Activated CD4-positive, alpha-beta memory T cell treated with anti-CD3 and anti-CD28 coated beads, Interleukin-2, amount 10 ng/mL, durations not matched to agents 7 days and 5 days (primary cell): ENCODE results near the gene CCRL2. TPM values are rescaled to one million over a fixed set of nuclear protein-coding genes. Genes with fewer than 3 reads are reported as not detected.
A peak's percentile ranks its signal among the peaks of the same experiment; 100 is the strongest.

Experiments used
- CTCF ChIA-PET: fragments of 350-600 bp; sonication (Branson Sonifier 250); formaldehyde crosslinking; loops from one replicate; lab custom pipeline; 2021; ENCODE audit warnings: antibody characterized with exemption, inconsistent platforms; lab: Charles Lee
- POLR2A ChIA-PET: fragments of 350-600 bp; sonication (Branson Sonifier 250); formaldehyde crosslinking; loops from one replicate; lab custom pipeline; 2021; ENCODE audit warnings: antibody characterized with exemption; lab: Charles Lee
- DNase-seq: peaks from one replicate; pipeline ENCODE4 v3.0.0-alpha.2; 2020
- H3K27ac Mint-ChIP-seq: one replicate; pipeline ENCODE4 v1.8.0; 2021; ENCODE audit warnings: mild to moderate bottlenecking, mixed read lengths
- H3K27me3 Mint-ChIP-seq: one replicate; pipeline ENCODE4 v1.8.0; 2021; ENCODE audit warnings: mixed read lengths
- H3K36me3 Mint-ChIP-seq: one replicate; pipeline ENCODE4 v1.8.0; 2021; ENCODE audit warnings: low read depth, mixed read lengths
- H3K4me1 Mint-ChIP-seq: one replicate; pipeline ENCODE4 v1.8.0; 2021; ENCODE audit warnings: mixed read lengths
- H3K4me3 Mint-ChIP-seq: one replicate; pipeline ENCODE4 v1.8.0; 2021; ENCODE audit warnings: mild to moderate bottlenecking, mixed read lengths
- H3K9me3 Mint-ChIP-seq: one replicate; pipeline ENCODE4 v1.8.0; 2021; ENCODE audit warnings: mixed read lengths
- total RNA-seq, 2 experiments: library from RNA; stranded (reverse); gene quantifications; one replicate each; pipeline ENCODE4 v1.2.3, GENCODE V29; 2021

The CCRL2 gene
- total RNA-seq, 2 experiments from 2014 or later: 5.4 to 6.2 TPM

- CTCF ChIA-PET: interaction anchor here (0.6 to 10.0 kb wide), 36 partner anchors 9 to 462 kb away, joined by 3 to 184 read pairs (median 8); partner anchors contain the start of genes CCR1, CCR2, CCR5AS and CCRL2
- peak overlapping the region; percentile 89 for H3K27ac Mint-ChIP-seq
- no peaks in the 10 kb centered on the region for H3K9me3 Mint-ChIP-seq
- POLR2A ChIA-PET: interaction anchor here (0.7 to 12.1 kb wide), 43 partner anchors 8 to 505 kb away, joined by 3 to 414 read pairs (median 9); partner anchors contain the start of genes CCR1, CCR2, CCR3 and CCR5AS
- DNase-seq: peak; percentile 64
- H3K4me1 Mint-ChIP-seq: peaks cover 87% of the 10 kb centered on the region
- H3K36me3 Mint-ChIP-seq: peaks cover 49% of the 10 kb centered on the region
- H3K27me3 Mint-ChIP-seq: peaks cover 10% of the 10 kb centered on the region
- H3K4me3 Mint-ChIP-seq: peak overlapping the region; percentile 71
Observed at GRCh38 chr3:46369675-46370132, 37.4 kb upstream of the CCRL2 start.

- DNase-seq: peak; percentile 61
- H3K27ac Mint-ChIP-seq: peak within 1 kb of the TSS; percentile 89
- H3K27me3 Mint-ChIP-seq: peaks cover 10% of the 10 kb centered on the region
- H3K36me3 Mint-ChIP-seq: peaks cover 56% of the 10 kb centered on the region
- peaks cover 92% of the 10 kb centered on the region for H3K4me1 Mint-ChIP-seq
- peak within 1 kb of the TSS; percentile 71 for H3K4me3 Mint-ChIP-seq
- POLR2A ChIA-PET: interaction anchor here (1.0 to 12.1 kb wide), 30 partner anchors 10 to 427 kb away, joined by 3 to 414 read pairs (median 14); partner anchors contain the start of genes CCR1, CCR2, CCR5AS and CCRL2
- no peaks in the 10 kb centered on the region for H3K9me3 Mint-ChIP-seq
- CTCF ChIA-PET: interaction anchor here (0.8 to 10.0 kb wide), 30 partner anchors 7 to 463 kb away, joined by 3 to 184 read pairs (median 10); partner anchors contain the start of genes CCR1, CCR2, CCR5AS and CCRL2
Observed at GRCh38 chr3:46370839-46371518, 36.1 kb upstream of the CCRL2 start, which contains the start of gene CCR5. CCR5 (plus strand) TSS chr3:46370946; CDS start chr3:46372903, 1,957 bp downstream.

GRCh38 chr3:46371519-46372340 lies 35.3 kb upstream of the CCRL2 start:
- Mint-ChIP-seq H3K27me3 (peaks cover 10% of the 10 kb centered on the region), H3K36me3 (peaks cover 54% of the 10 kb centered on the region), H3K27ac (peak overlapping the region; percentile 89), H3K4me1 (peaks cover 90% of the 10 kb centered on the region), H3K9me3 (no peaks in the 10 kb centered on the region), H3K4me3 (peak overlapping the region; percentile 71)
- ChIA-PET POLR2A (interaction anchor here (0.6 to 12.1 kb wide), 32 partner anchors 9 to 428 kb away, joined by 3 to 414 read pairs (median 12); partner anchors contain the start of genes CCR1, CCR2, CCR5AS and CCRL2), CTCF (interaction anchor here (0.8 to 10.0 kb wide), 38 partner anchors 7 to 529 kb away, joined by 3 to 184 read pairs (median 5); partner anchors contain the start of genes CCR1, CCR2, CCR5AS and CCRL2)
- no peak for DNase-seq

- no peak for DNase-seq
- Mint-ChIP-seq H3K9me3 (no peaks in the 10 kb centered on the region), H3K27ac (peak overlapping the region; percentile 89), H3K27me3 (peaks cover 10% of the 10 kb centered on the region), H3K4me3 (peak overlapping the region; percentile 71), H3K4me1 (peaks cover 88% of the 10 kb centered on the region), H3K36me3 (peaks cover 59% of the 10 kb centered on the region)
- POLR2A ChIA-PET: interaction anchor here (0.6 to 12.1 kb wide), 23 partner anchors 8 to 429 kb away, joined by 3 to 414 read pairs (median 14); partner anchors contain the start of genes CCR1, CCR2, CCR5AS and CCRL2
- CTCF ChIA-PET: interaction anchor here (0.6 to 10.0 kb wide), 32 partner anchors 8 to 530 kb away, joined by 3 to 184 read pairs (median 5); partner anchors contain the start of genes CCR1, CCR2, CCR5AS and CCRL2
Observed at GRCh38 chr3:46372492-46373359, 34.3 kb upstream of the CCRL2 start.

- Mint-ChIP-seq H3K9me3 (no peaks in the 10 kb centered on the region), H3K27me3 (peaks cover 10% of the 10 kb centered on the region), H3K4me1 (peaks cover 74% of the 10 kb centered on the region), H3K36me3 (peaks cover 60% of the 10 kb centered on the region), H3K27ac (peak overlapping the region; percentile 3), H3K4me3 (peak overlapping the region; percentile 71)
- ChIA-PET POLR2A (interaction anchor here (0.6 to 2.3 kb wide), 6 partner anchors 21 to 98 kb away, joined by 3 to 8 read pairs (median 3); partner anchors contain the start of genes CCR2 and CCRL2), CTCF (interaction anchor here (0.5 to 9.7 kb wide), 7 partner anchors 9 to 904 kb away, joined by 3 to 184 read pairs (median 5); no protein-coding TSS in a partner anchor)
- DNase-seq: no peak
Observed at GRCh38 chr3:46374755-46375154, 32.3 kb upstream of the CCRL2 start.

GRCh38 chr3:46375218-46375617 lies 31.8 kb upstream of the CCRL2 start:
- Mint-ChIP-seq H3K4me3 (peak overlapping the region; percentile 71), H3K27me3 (peaks cover 10% of the 10 kb centered on the region), H3K9me3 (no peaks in the 10 kb centered on the region), H3K4me1 (peaks cover 72% of the 10 kb centered on the region), H3K36me3 (peaks cover 60% of the 10 kb centered on the region), H3K27ac (peak overlapping the region; percentile 38)
- CTCF ChIA-PET: interaction anchor here (0.6 to 9.7 kb wide), 6 partner anchors 8 to 437 kb away, joined by 3 to 184 read pairs (median 6); no protein-coding TSS in a partner anchor
- POLR2A ChIA-PET: interaction anchor here (0.6 to 2.3 kb wide), 6 partner anchors 21 to 98 kb away, joined by 3 to 8 read pairs (median 3); partner anchors contain the start of genes CCR2 and CCRL2
- DNase-seq: no peak

DNA sequence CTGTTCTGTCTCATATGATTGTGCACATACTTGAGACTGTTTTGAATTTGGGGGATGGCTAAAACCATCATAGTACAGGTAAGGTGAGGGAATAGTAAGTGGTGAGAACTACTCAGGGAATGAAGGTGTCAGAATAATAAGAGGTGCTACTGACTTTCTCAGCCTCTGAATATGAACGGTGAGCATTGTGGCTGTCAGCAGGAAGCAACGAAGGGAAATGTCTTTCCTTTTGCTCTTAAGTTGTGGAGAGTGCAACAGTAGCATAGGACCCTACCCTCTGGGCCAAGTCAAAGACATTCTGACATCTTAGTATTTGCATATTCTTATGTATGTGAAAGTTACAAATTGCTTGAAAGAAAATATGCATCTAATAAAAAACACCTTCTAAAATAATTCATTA lies 31.2 kb upstream of the CCRL2 start:
- Mint-ChIP-seq H3K4me3 (peak overlapping the region; percentile 34), H3K4me1 (peaks cover 72% of the 10 kb centered on the region)

GRCh38 chr3:46378426-46378942 lies 28.6 kb upstream of the CCRL2 start:
- Mint-ChIP-seq H3K9me3 (no peaks in the 10 kb centered on the region), H3K27me3 (peaks cover 6% of the 10 kb centered on the region), H3K27ac (no peak overlapping the region), H3K4me3 (no peak overlapping the region), H3K36me3 (peaks cover 42% of the 10 kb centered on the region), H3K4me1 (peaks cover 59% of the 10 kb centered on the region)
- DNase-seq: peak; percentile 74
- ChIA-PET POLR2A (interaction anchor here (0.7 to 2.0 kb wide), 2 partner anchors 10 to 96 kb away, joined by 4 to 11 read pairs; no protein-coding TSS in a partner anchor), CTCF (interaction anchor here (0.7 to 3.3 kb wide), 35 partner anchors 10 to 444 kb away, joined by 3 to 25 read pairs (median 5); partner anchors contain the start of genes CCR1, CCR5, CCR5AS and CCRL2)

More for the DNA sequence above, 31.2 kb upstream of the CCRL2 start:
- ChIA-PET POLR2A (interaction anchor here (2.3 kb wide), 1 partner anchor 22 kb away, joined by 8 read pairs; the partner anchor contains the start of gene CCR2), CTCF (interaction anchor here (3.3 kb wide), 1 partner anchor 288 kb away, joined by 19 read pairs; no protein-coding TSS in a partner anchor)
- Mint-ChIP-seq H3K27me3 (peaks cover 10% of the 10 kb centered on the region), H3K27ac (peak overlapping the region; percentile 33), H3K9me3 (no peaks in the 10 kb centered on the region), H3K36me3 (peaks cover 60% of the 10 kb centered on the region)
- DNase-seq: no peak

- peaks cover 57% of the 10 kb centered on the region for H3K4me1 Mint-ChIP-seq
- H3K27me3 Mint-ChIP-seq: peaks cover 7% of the 10 kb centered on the region
- H3K9me3 Mint-ChIP-seq: no peaks in the 10 kb centered on the region
- no peak overlapping the region for H3K4me3 Mint-ChIP-seq
- H3K27ac Mint-ChIP-seq: peak overlapping the region; percentile 28
- H3K36me3 Mint-ChIP-seq: peaks cover 22% of the 10 kb centered on the region
- ChIA-PET CTCF (interaction anchor here (1.7 kb wide), 1 partner anchor 8 kb away, joined by 4 read pairs; no protein-coding TSS in a partner anchor), POLR2A (interaction anchor here (0.8 to 1.6 kb wide), 3 partner anchors 9 to 282 kb away, joined by 3 to 10 read pairs (median 6); partner anchors contain the start of gene CCR5)
- DNase-seq: no peak
Observed at GRCh38 chr3:46380471-46381221, 26.4 kb upstream of the CCRL2 start.

- no peak for DNase-seq
- no peak overlapping the region for H3K4me3 Mint-ChIP-seq
- H3K27ac Mint-ChIP-seq: no peak overlapping the region
- ChIA-PET POLR2A (interaction anchor here (1.6 kb wide), 1 partner anchor 12 kb away, joined by 10 read pairs; the partner anchor contains the start of gene CCR5), CTCF (interaction anchor here (0.9 to 1.7 kb wide), 2 partner anchors 9 to 11 kb away, joined by 4 read pairs; partner anchors contain the start of gene CCR5)
- peaks cover 10% of the 10 kb centered on the region for H3K27me3 Mint-ChIP-seq
- peaks cover 56% of the 10 kb centered on the region for H3K4me1 Mint-ChIP-seq
- H3K9me3 Mint-ChIP-seq: no peaks in the 10 kb centered on the region
- H3K36me3 Mint-ChIP-seq: peaks cover 18% of the 10 kb centered on the region
Observed at GRCh38 chr3:46381625-46382024, 25.4 kb upstream of the CCRL2 start.
